Stimulated activated CD4-positive, alpha-beta T cell treated with anti-CD3 and anti-CD28 coated beads, Interleukin-2, amount 100 ng/mL, for 4 hours (primary cell): ENCODE results near the gene ATG16L2.
"Not testable (repeated sequence)": the region's sequence is repeated elsewhere in the genome, so short reads cannot be mapped to it uniquely, and the experiment has no call there.

Source experiments
- DNase-seq: peaks from one replicate; pipeline ENCODE4 v3.0.0-alpha.2; 2020; ENCODE audit warnings: low read depth

ATG16L2 gene

DNA sequence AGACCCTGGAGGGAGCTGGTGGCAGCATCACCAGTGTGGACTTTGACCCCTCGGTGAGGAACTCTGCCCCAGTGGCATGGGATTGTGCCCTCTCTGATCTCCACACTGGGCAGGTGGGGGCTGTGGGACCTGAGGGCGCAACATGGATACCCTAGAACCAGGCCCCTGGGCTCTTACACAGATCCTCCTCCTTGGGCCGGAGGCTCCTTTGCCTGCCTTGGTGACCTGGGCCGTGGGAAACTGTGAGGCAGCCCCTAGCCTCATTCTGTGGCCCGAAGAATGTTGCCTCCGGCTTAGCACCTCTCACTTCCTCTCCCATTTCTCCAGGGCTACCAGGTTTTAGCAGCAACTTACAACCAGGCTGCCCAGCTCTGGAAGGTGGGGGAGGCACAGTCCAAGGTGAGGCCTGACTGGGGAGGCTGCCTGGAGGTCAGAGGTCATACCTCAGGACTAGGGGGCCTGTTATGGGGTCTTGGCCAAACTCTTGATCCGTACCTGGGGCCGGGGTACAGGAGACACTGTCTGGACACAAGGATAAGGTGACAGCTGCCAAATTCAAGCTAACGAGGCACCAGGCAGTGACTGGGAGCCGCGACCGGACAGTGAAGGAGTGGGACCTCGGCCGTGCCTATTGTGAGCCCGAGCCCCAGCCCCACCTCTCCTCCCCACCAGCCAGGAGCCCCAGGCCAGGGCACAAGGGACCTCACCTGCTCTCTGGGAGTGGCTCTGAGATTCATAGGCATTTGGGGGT, 12.2 kb downstream of the ATG16L2 start:
- no peak for DNase-seq

DNA sequence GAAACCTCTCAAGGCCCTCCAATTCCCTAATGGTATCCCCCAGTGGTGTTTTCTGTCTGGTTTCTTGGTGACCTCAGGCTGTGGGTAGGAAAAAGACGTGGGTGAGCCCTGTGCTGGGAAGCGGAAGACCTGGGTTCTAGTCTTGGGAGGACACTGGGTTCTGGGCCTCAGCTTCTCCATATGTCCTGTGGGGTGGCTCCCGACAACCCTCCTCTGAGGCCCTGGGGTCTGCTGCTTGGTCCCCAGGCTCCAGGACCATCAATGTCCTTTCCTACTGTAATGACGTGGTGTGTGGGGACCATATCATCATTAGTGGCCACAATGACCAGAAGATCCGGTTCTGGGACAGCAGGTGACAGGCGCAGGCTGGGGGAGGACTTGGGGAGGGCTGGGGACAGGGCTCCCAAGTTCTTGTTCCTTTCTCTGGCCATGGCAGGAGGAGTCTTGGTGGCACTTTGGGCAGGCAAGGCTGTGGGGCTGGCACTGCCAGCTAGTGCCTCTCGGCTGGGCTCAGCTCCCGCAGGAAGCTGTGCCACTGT, 12.8 kb downstream of the ATG16L2 start:
- DNase-seq, result no peak

DNA sequence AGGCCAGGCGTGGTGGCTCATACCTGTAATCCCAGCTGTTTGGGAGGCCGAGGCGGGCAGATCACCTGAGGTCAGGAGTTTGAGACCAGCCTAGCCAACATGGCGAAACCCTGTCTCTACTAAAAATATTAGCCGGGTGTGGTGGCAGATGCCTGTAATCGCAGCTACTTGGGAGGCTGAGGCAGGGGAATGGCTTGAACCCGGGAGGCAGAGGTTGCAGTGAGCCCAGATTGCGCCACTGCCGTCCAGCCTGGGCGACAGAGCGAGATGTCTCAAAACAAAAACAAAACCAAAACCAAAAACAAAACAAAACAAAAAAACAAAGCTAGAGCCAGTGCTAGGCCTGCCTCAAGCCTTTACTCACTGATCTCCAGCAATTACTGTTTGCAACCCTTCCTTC, 13.4 kb downstream of the ATG16L2 start:
- not testable (repeated sequence) for DNase-seq

DNA sequence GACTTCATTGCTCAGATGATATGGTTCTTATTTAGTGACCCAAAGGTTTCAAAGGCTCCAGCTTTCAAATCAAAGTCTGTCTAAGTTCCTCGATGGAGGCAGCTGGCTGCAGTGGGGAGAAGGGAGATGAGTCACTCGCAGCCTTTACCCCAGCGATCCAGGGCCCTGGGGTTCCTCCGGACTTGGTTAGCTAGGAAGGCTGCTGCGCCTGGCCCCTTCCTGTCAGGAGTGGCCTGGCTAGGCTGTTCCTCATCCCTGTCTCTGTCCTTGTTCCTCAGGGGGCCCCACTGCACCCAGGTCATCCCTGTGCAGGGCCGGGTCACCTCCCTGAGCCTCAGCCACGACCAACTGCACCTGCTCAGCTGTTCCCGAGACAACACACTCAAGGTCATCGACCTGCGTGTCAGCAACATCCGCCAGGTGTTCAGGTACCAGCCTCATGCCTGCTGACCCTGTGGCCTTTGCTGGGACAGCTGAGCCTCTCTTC, 13.9 kb downstream of the ATG16L2 start:
- no peak for DNase-seq

DNA sequence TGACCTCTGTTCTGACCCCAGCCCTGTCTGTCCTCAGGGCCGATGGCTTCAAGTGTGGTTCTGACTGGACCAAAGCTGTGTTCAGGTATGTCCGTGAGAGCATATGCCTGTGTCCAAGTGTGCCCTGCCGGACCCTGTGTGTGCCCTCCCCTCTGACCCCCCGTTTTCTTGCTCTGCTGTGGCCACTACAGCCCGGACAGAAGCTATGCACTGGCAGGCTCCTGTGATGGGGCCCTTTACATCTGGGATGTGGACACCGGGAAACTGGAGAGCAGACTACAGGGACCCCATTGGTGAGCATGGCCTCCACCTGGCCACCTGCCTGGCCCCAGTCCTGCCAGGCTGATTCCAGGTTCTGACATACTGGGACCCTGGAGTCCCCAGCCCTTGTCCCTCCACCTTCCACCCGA, 14.5 kb downstream of the ATG16L2 start:
- no peak for DNase-seq

DNA sequence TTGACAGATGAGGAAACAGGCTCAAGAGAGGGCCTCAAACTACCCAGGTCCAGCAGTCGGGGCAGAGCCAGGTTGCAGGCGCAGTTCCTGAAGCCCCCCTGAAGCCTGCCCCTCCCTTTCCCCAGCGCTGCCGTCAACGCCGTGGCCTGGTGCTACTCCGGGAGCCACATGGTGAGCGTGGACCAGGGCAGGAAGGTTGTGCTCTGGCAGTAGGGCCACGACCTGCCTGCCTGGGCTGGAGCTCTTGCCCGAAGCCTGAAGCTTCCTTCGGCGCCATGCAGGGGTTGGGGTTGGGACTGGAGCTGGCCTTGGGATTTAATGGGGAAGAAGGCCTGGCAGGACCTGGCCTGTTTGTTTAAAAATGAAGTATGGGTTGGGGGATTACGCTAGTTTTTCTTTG, 15.0 kb downstream of the ATG16L2 start:
- no peak for DNase-seq

DNA sequence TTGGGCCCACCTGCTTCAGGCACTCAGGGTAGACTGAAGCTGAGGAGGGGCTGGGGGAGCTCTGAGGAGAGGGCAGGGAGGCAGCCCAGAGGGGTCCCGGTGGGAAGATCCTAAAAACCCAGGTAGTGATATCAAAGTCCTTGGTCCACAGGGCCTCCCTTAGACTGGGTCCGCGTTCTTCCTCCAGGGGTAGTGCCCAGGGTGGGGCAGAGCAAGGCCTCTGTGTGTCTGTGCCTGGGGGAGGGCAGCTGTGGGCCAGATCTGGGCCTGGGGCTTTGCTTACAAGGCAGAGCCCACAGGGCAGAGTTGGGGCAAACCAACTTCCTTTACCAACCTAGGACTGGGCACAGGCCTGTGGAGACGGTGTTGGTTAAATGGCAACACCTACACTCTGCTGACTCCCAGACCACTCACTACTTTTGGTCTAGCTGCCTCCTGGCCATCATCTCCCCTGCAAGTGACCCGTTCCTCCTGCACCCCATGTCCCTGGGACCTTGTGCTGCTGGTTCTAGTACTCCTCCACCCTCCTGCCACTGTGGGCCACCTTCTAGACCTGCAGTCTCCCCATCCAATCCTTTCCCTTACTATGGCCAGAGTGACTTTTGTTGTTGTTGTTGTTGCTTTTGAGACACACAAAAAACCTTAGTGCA, 15.8 kb downstream of the ATG16L2 start:
- no peak for DNase-seq

DNA sequence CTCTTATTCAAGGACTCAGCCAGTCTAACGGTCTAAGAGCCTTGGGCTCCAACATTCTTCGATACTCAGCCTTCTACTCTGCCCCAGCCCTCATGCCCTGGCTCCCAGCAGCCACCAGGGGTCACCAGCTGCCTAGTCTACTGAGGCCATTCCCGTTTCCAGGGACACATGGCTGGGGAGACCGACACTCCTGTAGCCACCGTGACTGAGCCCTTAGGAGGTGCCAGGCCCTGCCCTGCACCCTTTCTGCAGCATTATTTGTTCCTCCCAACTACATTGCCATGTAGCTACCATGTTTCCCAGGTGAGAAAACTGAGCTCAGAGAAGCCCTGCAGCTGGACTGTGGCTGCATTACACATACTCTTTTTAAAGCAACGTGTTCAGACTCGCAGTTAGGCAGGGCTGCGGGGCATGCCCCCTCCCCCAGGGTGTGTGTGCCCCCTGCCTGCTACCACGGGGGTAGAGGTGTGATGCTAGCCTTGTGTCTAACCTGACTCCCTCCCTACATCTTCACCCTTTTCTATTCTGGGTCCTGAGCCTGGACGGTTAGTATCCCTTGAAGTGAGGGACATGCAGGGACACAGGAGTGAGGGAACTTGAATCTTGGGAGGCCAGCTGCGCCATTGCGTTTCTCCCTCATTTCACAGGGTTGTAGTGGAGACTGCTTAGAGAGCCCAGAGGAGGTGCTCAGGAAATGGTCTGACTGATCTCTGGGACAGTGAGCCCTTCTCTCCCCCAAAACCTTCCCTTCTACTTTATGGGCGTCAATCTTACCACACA, 17.5 kb downstream of the ATG16L2 start:
- DNase-seq, result peak; percentile 28

DNA sequence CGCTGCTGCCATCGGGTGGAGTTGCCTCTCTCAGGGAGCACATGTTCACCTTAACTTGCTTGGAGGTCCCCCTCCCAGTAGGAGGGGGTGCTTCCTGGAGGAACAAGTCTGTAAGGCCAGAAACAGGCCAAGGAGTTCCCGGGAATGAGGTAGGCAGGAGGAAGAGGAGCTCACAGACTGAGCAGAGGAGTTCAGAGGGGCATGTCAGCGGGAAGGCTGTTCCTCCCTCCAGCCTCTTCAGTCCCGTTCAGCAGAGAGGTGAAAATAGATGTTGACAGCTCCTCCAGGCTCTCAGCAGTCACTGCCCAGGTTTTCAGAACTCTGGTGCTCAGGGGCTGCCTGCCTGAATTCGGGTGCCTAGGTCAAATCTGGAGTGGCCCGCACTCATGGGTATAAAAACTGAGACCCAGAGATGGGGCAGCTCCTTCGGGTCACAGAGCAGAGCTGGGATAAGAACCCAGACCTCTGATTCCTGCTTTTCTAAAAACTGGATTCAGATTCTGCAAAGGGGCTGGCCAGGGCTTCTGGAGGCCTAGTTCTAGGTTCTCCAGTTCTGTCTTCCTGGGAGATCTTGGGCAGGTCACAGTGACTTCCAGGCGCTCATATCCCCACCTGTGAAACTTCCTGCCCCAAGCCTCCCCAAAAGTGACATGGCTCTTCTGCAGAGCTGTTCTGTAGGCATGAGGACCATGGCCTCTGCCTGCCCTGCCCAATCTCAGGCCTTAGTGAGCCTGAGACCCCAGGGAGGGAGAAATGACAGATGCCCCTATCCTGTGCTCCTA, 18.3 kb downstream of the ATG16L2 start:
- DNase-seq, result no peak

DNA sequence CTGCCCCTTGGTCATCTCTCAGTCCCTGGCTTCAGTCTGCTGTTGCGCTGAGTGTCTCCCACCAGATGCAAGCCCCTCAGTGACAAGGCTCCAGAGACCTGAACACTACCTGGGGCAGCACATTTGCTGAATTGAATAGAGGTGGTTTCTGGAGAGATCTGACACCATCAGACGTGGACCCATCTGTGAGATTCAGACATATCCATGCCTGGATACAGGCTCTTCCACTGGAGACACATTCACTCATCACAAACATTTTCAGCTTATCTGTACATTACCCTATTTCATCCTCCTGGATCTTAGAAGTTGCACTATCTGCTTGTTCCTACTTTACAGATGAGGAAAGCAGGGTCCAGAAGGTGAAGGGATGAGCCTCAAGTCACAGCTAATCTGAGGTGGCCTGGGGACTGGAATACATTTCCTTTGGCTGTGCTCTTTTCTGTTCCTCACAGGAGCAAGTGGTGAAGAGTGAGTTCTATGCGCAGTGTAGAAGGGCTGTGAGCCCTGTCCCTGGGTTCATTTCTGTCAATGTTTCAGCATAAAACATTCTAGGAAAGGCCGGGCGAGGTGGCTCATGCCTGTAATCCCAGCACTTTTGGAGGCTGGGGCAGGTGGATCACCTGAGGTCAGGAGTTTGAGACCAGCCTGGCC, 19.0 kb downstream of the ATG16L2 start:
- DNase-seq, result no peak

DNA sequence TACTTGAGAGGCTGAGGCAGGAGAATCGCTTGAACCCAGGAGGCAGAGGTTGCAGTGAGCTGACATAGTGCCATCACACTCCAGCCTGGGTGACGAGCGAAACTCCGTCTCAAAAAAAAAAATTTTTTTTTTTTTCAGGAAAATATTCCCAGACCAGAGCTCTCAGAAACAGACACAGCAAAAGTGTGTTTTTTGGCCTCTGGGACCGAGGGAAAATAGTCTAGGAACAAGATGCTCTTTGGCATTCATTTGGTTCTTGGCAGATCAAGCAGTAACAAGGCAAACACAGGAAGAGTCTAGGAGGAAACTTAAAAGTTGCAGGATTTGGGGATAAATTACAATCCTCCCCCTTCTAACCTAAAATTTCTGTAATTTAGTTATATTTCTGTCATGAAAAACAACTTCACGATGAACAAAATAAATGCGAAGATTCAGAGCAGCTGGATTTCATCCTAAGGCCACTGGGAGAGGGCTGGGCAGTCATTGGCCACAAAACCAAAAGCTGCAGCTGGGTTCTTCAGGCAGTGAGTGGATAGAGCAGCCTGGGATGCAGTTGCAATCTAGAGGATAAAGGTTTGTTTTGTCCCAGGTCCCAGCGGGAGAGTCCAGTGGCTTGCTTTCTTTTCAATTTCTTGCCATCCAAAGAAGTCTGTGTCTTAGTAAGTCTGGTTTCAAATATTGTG, 19.7 kb downstream of the ATG16L2 start:
- no peak for DNase-seq

DNA sequence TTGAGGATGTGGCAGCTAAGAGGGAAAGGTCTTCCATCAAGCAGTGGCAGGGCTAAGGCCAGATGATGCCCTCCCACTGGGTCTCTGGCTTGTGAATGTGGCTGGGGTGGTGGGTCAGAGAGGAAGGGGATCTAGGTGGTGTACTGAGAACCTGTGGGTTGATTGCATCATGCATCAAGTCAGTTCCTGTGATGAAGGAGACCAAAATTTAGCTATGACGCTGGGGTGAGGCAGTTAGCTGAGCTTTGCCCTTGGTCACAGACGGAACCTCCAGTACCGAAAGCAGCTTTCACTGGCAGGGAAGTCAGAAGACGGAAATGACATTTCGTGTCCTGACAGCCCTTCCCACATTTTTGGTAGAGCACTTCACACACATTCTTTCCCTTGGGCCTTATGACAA, 20.7 kb downstream of the ATG16L2 start:
- no peak for DNase-seq

DNA sequence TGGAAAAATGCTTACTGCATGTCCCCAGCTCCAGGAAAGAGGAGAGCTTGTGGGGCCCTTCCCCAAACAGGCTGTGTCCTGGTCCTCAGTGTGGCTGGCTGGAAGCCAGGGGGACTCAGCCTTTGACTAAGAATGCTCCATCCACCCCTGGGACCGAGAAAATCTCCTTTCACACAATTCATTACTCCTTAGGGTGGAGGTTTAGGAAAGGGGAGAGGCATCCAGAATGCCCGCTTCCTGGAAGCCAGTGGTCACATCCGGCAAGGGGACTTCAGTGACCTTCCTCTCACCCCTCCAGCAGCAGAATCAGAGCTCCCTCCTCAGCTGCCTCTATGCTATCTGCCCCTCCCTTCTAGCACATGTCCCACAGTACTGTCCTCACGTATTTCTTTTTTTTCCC, 21.9 kb downstream of the ATG16L2 start:
- DNase-seq, result no peak

DNA sequence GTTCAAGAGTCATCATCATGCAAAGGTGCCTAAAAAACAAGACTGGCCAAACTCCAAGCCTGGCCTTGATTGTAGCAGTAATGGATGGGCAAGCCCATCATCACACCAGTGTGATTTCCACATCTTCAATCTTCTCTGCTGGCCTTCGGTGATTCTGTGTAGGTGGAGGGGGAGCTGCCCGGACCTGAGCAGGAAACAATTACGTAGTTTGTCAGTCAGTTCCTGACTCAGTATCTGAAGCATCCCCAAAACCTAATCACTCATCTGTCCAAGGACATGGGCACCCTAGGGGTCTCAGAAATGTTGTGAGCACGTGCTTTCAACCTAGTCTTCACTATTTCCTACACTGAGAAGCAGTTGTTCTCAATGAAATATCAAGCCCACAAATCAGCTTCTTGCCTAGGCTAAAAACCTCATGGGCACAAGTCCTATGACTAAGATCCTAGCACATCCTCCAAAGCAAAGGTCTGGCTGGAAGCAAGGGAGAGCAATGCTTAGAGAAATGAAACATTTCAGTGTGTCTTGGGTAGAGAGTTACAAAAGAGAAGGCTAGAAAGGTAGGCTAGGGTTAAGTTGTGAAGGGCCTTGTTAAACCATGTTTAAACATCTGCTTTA, 24.6 kb downstream of the ATG16L2 start:
- DNase-seq, result no peak

DNA sequence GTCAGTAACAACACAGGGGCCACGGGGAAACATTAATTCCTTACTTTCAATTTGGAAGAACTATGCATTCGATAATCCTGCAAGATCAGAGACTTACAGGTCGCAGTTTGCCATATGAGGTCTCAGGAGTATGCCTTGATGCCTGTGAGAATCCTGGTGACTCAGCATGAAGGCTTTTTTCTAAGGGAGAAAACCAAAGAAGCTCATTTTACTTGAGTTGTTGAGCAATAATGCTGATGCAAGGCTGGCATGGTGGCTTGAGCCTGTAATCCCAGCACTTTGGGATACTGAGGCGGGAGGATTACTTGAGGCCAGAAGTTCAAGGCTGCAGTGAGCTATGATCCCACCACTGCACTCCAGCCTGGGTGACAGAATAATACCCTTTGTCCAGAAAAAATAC, 26.6 kb downstream of the ATG16L2 start:
- no peak for DNase-seq

DNA sequence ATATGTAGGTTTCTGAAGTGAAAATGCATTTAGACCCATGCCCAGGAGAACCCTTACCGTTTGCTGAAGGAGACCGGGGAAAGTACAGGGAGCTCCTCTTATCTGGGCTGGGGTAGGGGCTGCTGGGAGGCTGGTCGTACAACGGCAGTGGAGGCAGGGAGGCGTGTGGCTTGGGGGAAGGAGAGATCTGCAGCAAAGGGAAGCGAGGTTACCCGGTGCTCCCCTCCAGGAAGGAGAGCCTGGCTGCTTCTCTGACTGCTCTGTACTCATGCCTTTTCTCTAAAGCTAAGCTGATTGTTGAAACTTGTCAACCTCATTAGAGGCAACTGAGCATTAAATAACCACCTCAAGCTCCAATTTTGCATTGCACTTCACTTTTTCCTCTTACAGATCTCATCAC, 27.2 kb downstream of the ATG16L2 start:
- DNase-seq, result no peak

DNA sequence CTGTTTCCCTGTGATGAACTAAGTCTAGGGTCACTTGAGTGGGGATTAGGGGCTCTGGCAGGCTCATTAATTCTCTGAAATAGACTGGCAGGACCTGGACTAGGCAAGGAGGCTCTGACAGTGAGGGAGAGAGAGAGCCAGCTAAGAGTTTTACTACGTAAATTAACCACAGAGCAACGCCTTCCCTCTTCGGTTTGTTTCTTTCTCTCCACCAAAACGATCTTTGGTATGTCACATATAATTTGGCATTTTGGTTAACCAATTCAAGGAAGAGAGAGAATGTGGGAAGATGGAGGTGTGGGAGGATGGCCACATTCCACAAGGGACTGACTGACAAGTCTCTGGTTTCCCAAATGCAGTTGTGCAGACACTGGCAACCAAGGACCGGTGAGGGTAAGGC, 27.9 kb downstream of the ATG16L2 start:
- DNase-seq, result no peak

DNA sequence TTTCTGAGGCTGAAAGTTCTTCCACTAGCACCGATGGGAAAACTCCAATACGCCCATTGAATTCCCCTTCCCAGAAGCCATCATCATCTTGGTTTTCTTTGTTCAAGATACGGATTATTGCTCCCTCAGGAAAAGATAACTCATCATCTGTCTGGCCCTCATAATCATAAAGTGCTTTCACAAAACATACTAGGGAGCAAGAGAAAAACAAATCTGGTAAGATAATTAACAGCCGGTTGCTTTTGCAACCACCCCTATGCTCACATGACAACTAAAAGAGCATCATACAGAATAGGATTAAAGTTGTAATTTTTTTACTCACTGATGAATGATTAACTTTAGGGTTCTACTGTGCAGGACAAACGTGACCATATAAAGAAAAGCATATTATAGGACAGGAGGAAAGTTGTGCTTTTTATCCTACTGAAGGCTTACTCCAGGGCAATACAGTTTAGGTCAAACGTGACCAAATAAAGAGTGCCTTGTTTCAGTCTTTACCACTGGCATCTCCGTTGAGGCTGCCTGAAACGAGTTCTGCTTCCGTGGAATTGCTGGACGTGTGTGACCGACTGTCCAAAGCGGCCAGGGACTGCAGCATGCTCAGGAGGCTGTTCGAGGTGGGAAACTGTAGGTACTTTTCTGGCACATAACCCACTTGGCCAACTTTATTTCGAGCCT, 28.6 kb downstream of the ATG16L2 start:
- no peak for DNase-seq

DNA sequence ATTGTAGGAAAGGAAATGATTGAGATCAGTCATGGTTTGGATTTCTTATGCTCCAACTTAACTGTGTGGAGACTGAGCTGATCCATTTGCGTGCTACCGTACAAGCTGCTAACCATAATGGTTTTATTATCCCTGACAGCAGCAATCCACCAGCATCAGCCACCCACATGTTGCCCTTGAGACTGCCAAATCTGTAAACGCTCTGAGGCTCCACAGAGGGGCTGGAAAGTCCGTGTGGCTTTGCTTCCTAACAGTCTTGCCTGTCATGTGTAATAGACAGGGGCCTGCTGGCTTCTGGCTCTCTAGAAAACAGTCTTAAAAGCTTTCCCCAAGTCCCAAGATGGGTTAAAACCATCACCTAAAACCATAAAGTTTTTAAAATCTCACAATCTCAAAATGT, 30.1 kb downstream of the ATG16L2 start:
- DNase-seq, result no peak
